G401 (cell line): ENCODE measurements around the gene C11orf65. TPM values are rescaled to one million over a fixed set of nuclear protein-coding genes. Genes with fewer than 3 reads are reported as not detected.
"Not testable (repeated sequence)": the region's sequence is repeated elsewhere in the genome, so short reads cannot be mapped to it uniquely, and the experiment has no call there.

Experiments
- DNase-seq: peaks from one replicate; pipeline ENCODE4 v3.0.0-alpha.2; 2015; ENCODE audit warnings: low spot score
- in situ Hi-C: cut with HindIII; loops from 2 replicates; pipeline ENCODE4 v1.10.0; 2016; ENCODE audit warnings: low sequenced_read_pairs, mixed read lengths
- total RNA-seq: library from RNA; depleted of rRNA; stranded (reverse); fragments of >200 nt; shearing (Covaris generic); gene quantifications from 2 replicates; pipeline ENCODE4 v1.2.3, GENCODE V29; 2014

C11orf65 gene
- total RNA-seq, 1 experiment from 2014 or later, result 0.24 TPM

DNA sequence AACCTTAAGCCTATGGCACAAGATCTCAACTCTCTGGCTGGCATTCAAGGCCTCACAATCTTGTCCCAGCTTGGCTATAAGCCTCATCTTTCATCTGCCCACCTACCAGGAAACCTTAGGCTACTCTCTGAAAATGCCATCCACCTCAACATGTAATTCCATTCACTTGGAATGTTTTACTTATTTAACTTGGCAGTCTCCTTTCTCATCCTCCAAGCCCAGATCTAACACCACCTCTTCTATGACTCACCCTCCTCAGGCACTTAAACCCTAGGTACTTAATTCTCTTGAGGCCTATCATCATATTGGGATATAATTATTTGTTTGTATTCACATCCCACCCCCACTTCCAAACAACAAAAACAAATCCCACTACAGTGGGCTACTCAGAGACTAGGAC is 15.8 kb upstream of the C11orf65 start:
- in situ Hi-C loops, result no loop called here

DNA sequence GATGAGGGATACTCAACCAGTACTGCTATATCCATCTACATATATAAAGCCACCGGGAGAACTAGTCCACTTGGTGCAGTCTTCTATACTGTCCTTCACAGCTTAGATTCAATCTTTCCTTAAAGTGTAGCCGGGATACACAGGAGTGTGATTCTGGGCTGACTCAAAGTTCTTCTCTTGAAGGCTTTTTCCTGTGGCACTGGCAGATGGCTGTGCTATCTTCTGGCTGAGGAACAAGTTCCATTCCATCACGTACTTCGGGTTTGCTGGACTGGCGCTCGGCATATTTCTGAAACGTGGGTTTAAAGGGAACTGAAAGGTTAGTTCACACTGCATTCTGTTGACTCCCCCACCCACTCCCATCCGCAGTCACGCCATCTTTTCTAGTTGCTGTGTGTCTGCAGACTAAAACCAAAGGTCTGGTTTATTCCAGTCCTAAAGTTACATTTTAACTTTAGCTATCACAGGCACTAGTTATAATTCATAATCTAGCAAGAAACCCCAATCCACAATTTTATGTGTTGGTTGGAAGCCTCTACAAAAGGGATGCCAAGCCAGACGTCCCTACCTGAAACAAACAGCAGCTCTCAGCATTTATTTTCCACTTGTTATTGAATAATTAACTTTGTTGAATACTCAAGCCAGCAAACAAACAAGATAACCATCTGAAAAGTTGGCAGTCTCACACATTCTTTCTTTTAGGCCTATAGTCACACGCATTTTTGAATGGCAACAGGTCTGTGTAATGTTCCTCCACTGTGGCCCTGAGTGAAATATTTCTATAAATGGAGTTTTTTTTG is 7.5 kb upstream of the C11orf65 start:
- DNase-seq, result peak; percentile 44
- in situ Hi-C loops, result no loop called here

More for the DNA sequence above, 15.8 kb upstream of the C11orf65 start:
- DNase-seq, result no peak

DNA sequence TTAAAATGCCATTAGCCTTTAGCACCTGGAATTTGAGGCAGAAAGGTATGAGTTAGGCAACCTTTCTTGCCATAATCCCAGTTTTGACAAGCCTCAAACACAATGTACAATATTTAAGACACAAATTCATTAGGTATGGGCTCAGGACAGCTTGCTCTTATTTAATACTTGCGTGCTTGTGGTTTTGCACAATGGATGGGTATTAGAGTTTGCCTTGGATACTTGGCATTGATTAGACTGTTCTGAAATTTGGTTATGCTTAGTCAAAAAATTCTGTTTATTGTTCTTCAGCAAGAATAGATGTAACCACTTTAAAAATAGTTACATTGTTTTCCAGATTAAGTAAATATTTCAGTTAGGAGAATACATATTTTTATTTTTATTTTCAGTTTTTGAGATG is 5.4 kb upstream of the C11orf65 start:
- in situ Hi-C loops, result no loop called here
- no peak for DNase-seq

DNA sequence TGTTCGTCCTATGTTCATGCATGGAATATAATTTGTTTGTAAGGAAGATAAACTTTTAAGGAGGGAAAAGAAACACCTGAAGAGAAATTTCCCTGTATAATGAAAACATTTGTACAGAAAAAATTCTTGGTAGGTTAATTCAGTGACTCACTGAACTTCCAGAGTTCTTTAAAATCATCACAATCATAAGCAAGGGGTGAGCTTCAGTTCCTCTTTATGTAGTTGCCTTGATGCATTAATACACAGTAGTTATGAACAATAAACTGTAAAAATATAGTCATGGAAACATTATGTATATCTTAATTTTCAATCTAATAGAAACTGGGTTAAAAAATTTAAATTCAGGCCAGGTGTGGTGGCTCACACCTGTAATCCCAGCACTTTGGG is 1.1 kb upstream of the C11orf65 start:
- DNase-seq, result no peak
- in situ Hi-C loops, result no loop called here

DNA sequence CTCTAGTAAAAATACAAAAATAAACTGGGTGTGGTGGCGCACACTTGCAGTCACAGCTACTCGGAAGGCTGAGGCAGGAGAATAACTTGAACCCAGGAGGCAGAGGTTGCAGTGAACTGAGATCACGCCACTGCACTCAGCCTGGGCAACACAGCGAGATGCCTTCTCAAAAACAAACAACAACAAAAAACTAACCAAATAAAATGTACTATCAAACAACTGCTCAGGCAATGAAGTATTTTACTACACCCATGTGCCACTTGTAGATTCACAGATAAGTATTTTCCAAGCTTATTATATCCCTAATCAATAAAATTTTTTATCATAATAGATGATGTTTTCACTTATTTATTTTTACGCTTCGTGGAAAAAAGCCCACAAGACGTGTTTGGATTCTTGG is 924 bp downstream of the C11orf65 start:
- in situ Hi-C loops, result no loop called here
- DNase-seq, result no peak

DNA sequence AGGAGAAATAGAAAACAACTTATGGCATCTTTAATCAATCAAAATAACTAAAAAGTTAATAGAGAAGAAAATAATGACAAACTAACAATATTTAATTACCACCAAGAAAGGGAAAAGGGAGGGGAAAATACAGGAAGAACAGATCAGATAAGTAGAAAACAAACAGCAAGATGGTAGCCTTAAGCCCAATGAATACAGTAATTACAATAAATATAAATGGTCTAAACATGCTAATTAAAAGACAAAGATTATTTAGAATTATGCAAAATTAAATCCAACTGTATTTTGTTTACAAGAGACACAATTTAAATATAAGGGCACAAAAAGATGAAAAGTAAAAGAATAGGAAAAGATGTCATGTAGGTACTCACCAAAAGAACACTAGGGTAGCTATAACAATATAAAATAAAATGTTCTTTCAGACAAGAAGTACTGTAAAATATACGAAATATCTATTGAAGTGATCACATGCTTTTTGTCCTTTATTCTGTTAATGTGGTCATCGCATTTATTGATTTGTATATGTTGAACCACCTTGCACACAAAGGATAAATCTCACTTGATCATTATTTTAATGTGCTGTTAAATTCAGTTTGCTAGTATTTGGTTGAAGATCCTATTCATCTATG is 14.0 kb downstream of the C11orf65 start:
- no peak for DNase-seq
- in situ Hi-C loops, result no loop called here

DNA sequence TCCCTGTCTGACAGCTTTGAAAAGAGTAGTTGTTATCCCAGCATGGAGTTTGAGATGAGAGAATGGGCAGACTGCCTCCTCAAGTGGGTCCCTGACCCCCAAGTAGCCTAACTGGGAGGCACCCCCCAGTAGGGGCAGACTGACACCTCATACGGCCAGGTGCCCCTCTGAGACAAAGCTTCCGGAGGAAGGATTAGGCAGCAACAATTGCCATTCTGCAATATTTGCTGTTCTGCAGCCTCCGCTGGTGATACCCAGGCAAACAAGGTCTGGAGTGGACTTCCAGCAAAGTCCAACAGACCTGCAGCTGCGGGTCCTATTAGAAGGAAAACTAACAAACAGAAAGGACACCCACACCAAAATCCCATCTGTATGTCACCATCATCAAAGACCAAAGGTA is 25.9 kb downstream of the C11orf65 start:
- DNase-seq, in situ Hi-C loops: not testable (repeated sequence)

DNA sequence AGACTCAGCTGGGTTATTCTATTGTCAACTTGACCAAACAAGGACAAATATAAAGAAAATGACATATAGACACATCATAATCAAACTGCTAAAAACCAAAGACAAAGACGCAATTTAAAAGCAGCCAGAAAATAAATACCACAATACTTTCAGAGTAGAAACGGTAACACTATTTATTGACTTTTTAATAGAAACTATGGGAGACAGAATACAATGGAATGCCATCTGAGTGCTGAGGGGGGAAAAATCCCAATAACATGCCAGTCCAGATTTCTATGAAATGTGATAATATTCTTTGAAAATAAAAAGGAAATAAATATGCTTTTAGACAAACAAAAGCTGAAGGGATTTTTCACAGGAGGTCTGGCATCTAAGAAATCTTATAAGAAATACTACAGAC is 30.7 kb downstream of the C11orf65 start:
- in situ Hi-C loops, result no loop called here
- DNase-seq, result no peak

DNA sequence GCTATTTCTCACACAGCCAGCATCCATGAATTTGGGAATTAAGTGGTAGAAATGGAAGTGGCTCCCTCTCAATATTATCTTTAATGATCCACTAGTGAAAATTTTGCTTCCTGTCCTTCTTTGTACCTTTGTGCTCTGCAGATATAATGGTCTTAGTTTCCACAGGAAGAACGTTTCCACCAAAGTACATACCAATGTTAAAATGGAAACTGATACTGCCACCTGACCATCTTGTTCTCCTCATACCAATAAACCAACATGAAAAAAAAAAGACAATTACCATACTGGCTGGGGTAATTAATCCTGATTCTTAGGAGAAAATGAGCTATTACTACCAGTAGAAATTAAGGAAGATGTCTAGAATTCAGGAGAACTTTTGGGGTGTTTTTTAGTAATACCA is 32.3 kb downstream of the C11orf65 start:
- DNase-seq, result no peak
- in situ Hi-C loops, result no loop called here

DNA sequence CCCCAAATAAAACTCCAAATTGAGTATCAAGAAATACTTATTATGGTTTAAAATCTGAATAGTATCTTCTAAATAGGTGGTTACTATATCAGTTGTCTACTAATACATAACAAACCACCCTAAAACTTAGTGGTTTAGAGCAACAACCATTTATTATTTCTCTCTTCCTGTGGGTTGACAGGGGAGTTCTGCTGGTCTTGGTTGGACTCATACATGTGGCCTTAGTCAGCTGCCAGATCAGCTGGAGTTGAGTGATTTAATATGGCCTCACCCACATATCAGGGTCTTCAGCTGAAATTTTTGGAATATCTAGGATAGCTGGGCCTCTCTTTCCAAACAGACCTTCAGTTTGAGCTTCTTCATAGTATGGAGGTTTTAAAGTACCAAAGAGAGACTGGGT is 34.5 kb downstream of the C11orf65 start:
- in situ Hi-C loops, result no loop called here

DNA sequence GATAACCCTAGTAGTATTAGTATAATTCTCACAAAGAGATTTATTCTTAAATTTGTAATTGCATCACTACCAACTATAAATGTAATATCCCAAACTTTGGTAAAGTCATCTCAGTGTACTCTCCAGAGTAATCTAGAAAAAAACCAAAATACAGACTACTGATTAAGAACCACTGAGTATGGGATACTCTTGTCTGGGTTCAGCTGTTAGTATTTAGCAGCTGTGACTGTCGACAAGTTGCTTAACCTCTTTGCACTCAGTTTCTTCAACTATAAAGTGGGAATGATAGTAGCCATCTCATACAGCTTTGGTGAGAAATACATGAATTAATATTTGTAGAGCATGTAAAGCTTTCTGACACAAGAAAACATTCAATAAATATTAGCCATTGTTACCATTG is 35.3 kb downstream of the C11orf65 start:
- in situ Hi-C loops, result no loop called here
- DNase-seq, result no peak

More for the DNA sequence above, 34.5 kb downstream of the C11orf65 start:
- no peak for DNase-seq

DNA sequence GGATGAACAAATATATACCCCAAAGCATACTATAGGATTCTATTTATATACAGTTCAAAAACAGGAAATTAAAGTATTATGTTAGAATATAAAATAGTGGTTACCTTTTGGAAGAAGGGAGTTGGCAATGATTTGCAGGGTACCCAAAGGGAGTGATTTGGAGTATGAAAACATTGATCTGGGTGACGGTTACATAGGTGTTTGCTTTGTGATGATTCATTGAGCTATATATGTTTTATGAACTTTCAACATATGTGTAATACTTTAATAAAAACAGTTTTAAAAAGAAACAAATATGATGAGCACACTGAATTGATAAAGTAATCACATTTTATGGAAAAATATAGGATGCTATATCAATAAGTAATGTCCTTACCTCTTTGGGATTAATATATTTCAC is 36.0 kb downstream of the C11orf65 start:
- in situ Hi-C loops, result no loop called here
- DNase-seq, result no peak

DNA sequence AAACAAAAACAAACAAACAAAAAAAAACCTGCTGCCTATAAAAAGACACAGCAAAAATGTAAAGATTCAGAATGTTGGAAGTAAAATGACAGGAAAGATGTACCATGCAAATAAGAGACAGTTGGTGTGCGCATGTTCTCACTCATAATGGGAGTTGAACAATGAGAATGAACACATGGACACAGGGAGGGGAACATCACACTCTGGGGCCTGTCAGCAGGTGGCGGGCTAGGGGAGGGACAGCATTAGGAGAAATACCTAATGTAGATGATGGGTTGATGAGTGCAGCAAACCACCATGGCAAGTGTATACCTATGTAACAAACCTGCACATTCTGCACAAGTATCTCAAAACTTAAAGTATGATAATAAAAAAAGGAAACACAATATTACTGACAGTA is 49.8 kb downstream of the C11orf65 start:
- DNase-seq, in situ Hi-C loops: not testable (repeated sequence)

DNA sequence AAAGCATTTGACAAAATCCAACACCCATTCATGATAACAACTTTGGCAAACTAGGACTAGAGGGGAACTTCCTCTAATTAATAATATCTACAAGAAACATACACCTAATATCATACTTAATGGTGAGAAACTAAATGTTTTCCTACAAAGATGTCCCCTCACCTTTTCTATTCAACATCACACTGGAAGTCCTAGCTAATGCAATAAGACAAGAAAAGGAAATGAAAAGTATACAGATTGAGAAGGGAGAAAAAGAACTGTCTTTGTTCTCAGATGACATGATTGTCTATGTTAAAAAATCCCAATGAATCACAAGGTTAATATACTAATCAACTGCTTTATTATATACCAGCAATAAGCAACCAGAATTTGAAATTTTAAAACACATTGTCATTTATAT is 52.4 kb downstream of the C11orf65 start:
- in situ Hi-C loops, result no loop called here
- DNase-seq, result no peak

DNA sequence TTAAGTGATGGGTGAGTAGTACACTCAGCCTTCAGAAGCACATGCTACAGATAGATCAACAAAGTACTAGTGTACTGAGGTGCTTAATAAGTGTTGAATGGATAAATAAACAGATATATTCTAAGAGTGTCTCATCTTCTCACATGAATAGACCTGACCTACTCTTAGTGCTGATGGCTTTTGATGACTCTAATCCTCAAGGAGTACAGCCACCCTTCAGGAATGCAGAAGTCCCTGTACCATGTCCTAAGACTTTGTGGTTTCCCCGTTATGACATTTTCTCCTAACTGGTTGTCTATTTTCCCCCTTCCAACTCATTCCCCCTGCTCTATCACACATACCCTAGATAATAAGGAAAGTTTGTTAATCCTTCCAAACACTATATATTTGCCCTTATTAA is 61.6 kb downstream of the C11orf65 start:
- in situ Hi-C loops, result no loop called here

DNA sequence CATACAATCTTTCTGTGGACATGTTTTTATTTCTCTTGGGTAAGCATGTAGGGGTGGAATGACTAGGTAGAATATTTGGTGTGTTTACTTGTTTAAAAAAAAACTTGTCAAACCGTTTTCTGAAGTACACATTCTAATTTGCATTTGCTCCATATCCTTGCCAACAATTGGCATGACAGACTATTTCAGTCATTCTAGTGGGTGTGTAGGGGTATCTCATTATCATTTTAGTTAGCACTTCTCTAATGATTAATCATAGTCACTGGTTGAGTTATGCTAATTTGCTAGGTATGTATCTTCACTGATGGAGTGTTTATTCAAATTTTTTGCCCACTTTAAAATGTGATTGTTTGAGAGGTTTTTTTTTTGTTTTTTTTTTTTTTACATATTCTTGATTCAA is 64.3 kb downstream of the C11orf65 start:
- DNase-seq, result no peak
- in situ Hi-C loops, result no loop called here

More for the DNA sequence above, 61.6 kb downstream of the C11orf65 start:
- no peak for DNase-seq

DNA sequence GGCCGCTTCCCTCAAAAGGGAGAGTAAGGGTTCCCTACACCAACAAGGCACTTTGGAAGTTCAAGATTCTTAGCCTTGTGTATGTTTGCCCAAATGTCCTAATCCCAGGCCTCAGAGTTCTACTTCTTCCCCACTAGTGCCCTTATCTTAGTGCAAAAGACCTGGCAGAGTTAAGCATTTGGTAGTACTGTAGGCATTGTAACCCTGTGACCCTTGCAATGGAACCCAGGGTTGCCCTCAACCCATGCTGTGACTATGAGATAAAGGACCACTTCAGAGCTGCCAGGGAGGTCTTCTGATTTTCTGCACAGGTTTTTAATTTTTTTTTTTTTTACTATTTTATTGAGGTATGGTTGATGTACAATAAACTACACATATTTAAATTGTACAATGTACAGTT is 65.1 kb downstream of the C11orf65 start:
- in situ Hi-C loops, result no loop called here
- no peak for DNase-seq

DNA sequence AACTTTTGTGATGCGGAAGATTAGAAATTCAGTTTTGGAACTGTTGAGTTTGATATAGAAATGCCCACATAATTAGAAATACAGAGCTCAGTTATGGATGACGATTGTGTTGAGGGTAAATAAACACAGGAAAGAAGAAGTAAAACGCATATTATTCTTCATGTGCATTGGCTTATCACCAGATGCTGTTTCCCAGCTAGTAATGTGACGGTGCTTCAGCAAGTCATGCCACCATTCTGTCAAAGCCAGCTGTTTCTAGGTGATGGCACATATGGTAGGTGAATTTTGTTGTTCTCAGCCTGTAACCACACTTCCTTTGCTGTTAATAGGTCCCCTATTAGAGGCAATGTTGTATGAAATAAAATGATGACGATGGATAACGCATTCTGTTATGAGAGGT is 68.9 kb downstream of the C11orf65 start:
- in situ Hi-C loops, result no loop called here
- no peak for DNase-seq

DNA sequence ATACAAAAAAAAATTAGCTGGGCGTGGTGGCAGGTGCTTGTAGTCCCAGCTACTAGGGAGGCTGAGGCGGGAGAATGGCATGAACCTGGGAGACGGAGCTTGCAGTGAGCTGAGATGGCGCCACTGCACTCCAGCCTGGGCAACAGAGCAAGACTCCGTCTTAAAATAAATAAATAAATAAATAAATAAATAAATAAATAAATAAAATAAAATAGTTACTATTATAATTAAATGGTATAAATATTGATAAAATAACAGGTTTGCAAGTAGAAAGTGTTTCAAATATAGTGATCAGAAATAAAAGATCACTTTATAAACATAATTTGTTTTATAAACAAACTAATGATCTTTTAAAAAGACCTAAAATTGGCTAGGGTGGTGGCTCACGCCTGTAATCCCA is 70.7 kb downstream of the C11orf65 start:
- in situ Hi-C loops, DNase-seq: not testable (repeated sequence)

DNA sequence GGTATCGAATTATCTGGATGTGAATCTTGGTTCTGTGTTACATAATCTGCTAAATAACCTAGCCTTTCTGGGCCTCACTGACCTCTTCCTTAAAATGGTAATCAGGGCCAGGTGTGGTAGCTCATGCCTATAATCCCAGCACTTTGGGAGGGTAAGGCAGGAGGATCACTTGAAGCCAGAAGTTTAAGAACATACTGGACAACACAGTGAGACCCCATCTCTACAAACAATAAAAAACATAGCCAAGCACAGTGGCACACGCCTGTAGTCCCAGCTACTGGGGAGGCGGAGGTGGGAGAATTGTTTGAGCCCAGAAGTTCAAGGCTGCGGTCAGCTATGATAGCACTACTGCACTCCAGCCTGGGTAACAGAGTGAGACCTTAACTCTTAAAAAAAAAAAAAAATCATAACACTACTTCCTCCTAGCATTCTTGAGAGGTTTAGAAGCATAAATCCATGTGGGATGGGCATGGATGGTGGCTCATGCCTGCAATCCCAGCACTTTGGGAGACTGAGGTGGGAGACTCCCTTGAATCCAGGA is 72.5 kb downstream of the C11orf65 start:
- DNase-seq, result no peak
- in situ Hi-C loops, result no loop called here

DNA sequence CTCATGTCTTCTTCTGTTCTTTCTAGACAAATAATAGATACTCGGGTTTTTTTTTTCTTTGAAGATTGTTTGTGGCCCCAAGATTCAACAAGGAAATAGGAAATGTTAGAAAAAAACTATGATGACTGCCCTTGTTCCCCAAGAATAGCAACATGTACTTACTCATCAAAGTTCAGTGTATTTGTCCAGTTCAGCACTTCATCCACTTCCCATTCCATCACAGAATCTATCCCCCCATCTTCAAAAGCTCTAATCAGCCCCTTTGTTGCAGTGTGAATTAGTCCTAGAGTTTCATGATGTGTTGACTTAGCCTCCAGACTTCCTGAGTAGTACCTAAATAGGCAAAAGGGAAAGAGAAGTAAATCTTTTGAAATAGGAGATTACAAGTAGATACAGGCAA is 74.3 kb downstream of the C11orf65 start:
- no peak for DNase-seq
- in situ Hi-C loops, result no loop called here
